ENCODE measurements around the gene PAIP2B. TPM values are rescaled to one million over a fixed set of nuclear protein-coding genes. Genes with fewer than 3 reads are reported as not detected.

PAIP2B gene
- total and polyA plus RNA-seq, 8 donors, result 9.0 to 67.4 (median 44.7) TPM

DNA sequence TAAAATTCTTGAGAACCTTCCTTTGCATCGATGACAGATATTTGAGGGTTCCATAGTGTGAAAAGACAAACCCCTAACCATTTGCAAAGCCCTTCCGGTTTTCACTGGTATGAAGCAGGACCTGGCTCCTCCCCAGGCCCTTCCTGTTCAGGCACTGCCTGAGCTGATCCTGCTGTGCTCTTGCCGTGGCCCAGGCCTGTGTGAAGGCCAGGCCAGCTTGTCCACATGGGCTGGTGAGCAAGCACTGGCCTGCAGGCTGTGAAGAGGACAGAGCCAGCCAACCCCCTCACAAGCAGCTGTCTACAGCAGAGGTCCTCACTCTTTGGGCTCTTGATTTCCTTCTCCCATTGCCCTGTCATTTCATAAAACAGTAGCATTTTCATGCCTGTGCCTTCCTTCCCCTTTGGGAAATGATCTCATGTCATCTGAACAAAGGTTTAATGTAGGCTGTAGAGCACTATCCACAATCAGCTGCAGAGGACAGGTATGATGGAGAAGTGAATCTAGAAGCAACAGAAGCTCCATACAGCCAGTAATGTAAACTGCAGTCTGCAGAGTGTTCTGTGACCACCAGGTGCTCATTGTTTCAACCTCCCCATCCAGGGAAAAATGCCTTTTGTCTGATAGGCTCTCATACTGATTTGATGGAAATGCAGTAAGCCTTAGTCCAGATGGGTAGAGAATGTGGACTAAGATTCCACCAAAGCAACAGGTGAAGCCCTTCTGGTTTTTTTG lies 76.7 kb downstream of the PAIP2B start:
- 64% methylated on average over 3 of the region's 3 CpGs for WGBS, 2 donors
- intact Hi-C loops (cut with DNase I), result loop anchor here in 1 of 3 donors (10.0 kb wide), 1 partner anchor 355 kb away; no protein-coding TSS in a partner anchor
- Histone ChIP-seq H3K9me3 (no peaks in the 10 kb centered on the region), H3K27me3 (no peaks in the 10 kb centered on the region), H3K36me3 (peaks cover 0 to 44% (median 23%) of the 10 kb centered on the region in 3 donors), H3K4me3 (no peak overlapping the region), H3K4me1 (no peaks in the 10 kb centered on the region), H3K27ac (no peak overlapping the region)
- TF ChIP-seq, protein P1, sequence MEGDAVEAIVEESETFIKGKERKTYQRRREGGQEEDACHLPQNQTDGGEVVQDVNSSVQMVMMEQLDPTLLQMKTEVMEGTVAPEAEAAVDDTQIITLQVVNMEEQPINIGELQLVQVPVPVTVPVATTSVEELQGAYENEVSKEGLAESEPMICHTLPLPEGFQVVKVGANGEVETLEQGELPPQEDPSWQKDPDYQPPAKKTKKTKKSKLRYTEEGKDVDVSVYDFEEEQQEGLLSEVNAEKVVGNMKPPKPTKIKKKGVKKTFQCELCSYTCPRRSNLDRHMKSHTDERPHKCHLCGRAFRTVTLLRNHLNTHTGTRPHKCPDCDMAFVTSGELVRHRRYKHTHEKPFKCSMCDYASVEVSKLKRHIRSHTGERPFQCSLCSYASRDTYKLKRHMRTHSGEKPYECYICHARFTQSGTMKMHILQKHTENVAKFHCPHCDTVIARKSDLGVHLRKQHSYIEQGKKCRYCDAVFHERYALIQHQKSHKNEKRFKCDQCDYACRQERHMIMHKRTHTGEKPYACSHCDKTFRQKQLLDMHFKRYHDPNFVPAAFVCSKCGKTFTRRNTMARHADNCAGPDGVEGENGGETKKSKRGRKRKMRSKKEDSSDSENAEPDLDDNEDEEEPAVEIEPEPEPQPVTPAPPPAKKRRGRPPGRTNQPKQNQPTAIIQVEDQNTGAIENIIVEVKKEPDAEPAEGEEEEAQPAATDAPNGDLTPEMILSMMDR (IDR thresholded peaks at IDR 0.05), result no peak
- FAIRE-seq, result no peak
- DNase-seq, result no peak
- no peak for ATAC-seq

DNA sequence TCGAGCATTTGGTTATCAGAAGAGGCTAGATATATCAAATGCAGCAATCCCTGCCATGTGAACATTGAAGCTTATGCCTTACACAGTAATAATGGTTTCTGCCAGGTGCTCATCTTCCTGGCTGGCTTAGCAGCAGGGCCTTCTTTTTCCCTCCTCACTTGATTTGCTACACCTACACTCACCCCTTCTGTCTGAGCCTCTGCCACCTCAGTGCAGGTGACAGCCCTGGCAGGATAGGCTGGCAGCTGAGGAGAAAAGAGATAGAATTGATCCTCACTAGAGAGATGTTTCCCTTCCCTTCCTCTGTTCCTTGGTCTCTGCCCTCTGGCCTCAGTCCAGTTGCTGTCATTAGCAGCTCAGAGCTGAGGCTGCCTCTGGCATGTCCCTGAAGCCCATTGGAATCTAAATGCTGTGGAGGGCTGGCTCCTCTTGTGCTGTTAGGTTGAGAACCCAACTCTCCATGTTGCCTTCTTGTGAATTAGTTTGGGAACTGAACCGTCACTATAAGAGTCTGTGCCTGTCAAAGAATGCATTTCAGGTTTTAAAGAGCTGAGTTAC lies 78.3 kb downstream of the PAIP2B start:
- Histone ChIP-seq H3K9me3 (no peaks in the 10 kb centered on the region), H3K4me1 (no peaks in the 10 kb centered on the region), H3K36me3 (peaks cover 6 to 60% (median 31%) of the 10 kb centered on the region in 3 donors), H3K27ac (no peak overlapping the region), H3K27me3 (no peaks in the 10 kb centered on the region), H3K4me3 (no peak overlapping the region)
- TF ChIP-seq, protein P1 (IDR thresholded peaks at IDR 0.05), result no peak
- no peak for FAIRE-seq
- no peak for ATAC-seq
- DNase-seq, result no peak
- 74 to 86% methylated on average over 2 of the region's 2 CpGs for WGBS, 2 donors
- intact Hi-C loops (cut with DNase I), result no loop called here

DNA sequence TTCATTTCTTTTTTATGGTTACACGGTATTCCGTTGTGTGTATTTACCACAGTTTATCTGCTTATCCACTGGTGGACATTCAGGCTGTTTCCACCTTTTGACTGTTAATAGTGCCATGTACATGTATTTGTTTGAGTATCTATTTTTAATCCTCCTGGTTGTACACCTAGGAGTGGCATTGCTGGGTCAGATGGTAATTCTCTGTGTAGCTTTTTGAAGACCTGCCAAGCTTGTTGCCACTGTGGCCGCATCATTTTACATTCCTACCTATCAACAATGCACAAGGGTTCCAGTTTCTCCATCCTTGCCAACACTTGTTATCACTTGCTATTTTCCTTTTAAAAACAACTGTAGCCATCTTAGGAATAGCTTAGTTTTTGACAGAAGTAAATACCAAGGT lies 83.1 kb downstream of the PAIP2B start:
- Histone ChIP-seq H3K36me3 (peaks cover 9 to 92% (median 45%) of the 10 kb centered on the region in 3 donors), H3K27ac (no peak overlapping the region), H3K27me3 (no peaks in the 10 kb centered on the region), H3K4me3 (no peak overlapping the region), H3K9me3 (no peaks in the 10 kb centered on the region), H3K4me1 (no peaks in the 10 kb centered on the region)
- TF ChIP-seq, protein P1 (IDR thresholded peaks at IDR 0.05), result no peak
- WGBS, 2 donors, result 89 to 90% methylated on average over 3 of the region's 3 CpGs
- ATAC-seq, result no peak
- intact Hi-C loops (cut with DNase I), result no loop called here
- FAIRE-seq, result no peak
- no peak for DNase-seq

DNA sequence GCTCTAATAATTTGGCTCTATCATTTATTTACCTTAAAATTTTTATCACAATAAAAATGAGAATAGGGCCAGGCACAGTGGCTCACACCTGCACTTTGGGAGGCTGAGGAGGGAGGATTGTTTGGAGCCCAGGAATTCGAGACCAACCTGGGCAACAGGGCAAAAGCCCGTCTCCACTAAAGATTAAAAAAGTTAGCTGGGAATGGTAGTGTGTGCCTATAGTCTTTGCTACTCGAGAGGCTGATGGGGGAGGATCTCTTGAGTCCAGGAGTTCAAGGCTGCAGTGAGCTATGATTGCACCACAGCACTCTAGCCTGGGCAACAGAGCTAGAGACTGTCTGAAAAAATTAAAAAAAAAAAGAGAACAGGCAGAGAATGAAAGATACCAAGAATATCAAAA lies 90.7 kb downstream of the PAIP2B start:
- no peaks in the 10 kb centered on the region for H3K27me3 ChIP-seq
- H3K9me3 ChIP-seq, result no peaks in the 10 kb centered on the region
- no peak overlapping the region for H3K27ac ChIP-seq
- no peak for DNase-seq
- no peak for FAIRE-seq
- H3K4me1 ChIP-seq, result peaks cover 5 to 14% (median 8%) of the 10 kb centered on the region in 3 donors
- H3K36me3 ChIP-seq, result peaks cover 3 to 48% (median 30%) of the 10 kb centered on the region in 3 donors
- intact Hi-C loops (cut with DNase I), result no loop called here
- ATAC-seq, result no peak
- WGBS, 2 donors, result 74 to 77% methylated on average over 3 of the region's 3 CpGs
- no peak overlapping the region for H3K4me3 ChIP-seq
- TF ChIP-seq, protein P1 (IDR thresholded peaks at IDR 0.05), result no peak

DNA sequence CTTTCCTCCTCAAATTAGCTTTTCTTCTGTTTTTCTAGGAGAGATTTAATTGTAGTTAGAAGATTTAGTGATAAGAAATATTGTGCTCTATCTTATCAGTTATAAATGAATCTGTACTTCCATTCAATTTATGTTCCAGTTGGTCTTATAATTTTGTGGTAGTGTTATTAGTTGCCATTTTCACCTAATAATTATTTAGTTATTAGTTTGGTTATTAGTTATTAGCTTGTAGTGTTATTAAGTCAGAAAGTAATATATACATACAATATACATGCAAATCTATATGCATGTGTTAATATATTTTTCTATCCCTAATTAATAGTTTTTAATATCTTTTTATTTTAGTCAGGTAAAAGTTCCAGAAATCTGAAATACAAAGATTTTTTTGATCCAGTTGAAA lies 93.3 kb downstream of the PAIP2B start:
- H3K4me3 ChIP-seq, result no peak overlapping the region
- no peak for FAIRE-seq
- DNase-seq, result no peak
- H3K27ac ChIP-seq, result no peak overlapping the region
- peaks cover 0 to 28% (median 16%) of the 10 kb centered on the region in 3 donors for H3K36me3 ChIP-seq
- H3K4me1 ChIP-seq, result peaks cover 8 to 22% (median 11%) of the 10 kb centered on the region in 3 donors
- H3K9me3 ChIP-seq, result no peaks in the 10 kb centered on the region
- TF ChIP-seq, protein P1 (IDR thresholded peaks at IDR 0.05), result no peak
- no peaks in the 10 kb centered on the region for H3K27me3 ChIP-seq
- no peak for ATAC-seq
- intact Hi-C loops (cut with DNase I), result no loop called here
